ENCODE data around the gene OLA1.

The OLA1 gene

GRCh38 chr2:174028935-174029334 is 219.4 kb downstream of the OLA1 start:
- no peak for DNase-seq

- DNase-seq = no peak
These were observed 220.4 kb downstream of the OLA1 start for GRCh38 chr2:174027956-174028355.

- DNase-seq = no peak
These were observed 222.0 kb downstream of the OLA1 start for GRCh38 chr2:174026122-174026845.

- DNase-seq = no peak
These were observed 222.8 kb downstream of the OLA1 start for GRCh38 chr2:174025271-174026121.

- DNase-seq = no peak
These were observed 223.6 kb downstream of the OLA1 start for GRCh38 chr2:174024524-174025270.

GRCh38 chr2:174023591-174024523 is 224.5 kb downstream of the OLA1 start:
- DNase-seq = no peak

Data from NCI-H1105 treated with DMSO at 0.1 percent for 48 hours (cell line).